Upper lobe of right lung (tissue), 1 donor: Measurements from ENCODE around the gene EMILIN3. TPM values are rescaled to one million over a fixed set of nuclear protein-coding genes. Genes with fewer than 3 reads are reported as not detected.

Source experiments
- ATAC-seq: fragments of 200-7000 bp; cut with Tn5 transposase; one replicate; pipeline ENCODE4 v1.9.1; 2020; ENCODE audit warnings: mild to moderate bottlenecking, moderate library complexity
- DNase-seq: peaks from one replicate; pipeline ENCODE4 v3.0.0-alpha.2; 2020
- H3K27ac ChIP-seq: fragments of 200-600 bp; one replicate; pipeline ENCODE4 v1.8.0; 2022
- H3K27me3 ChIP-seq: fragments of 200-600 bp; one replicate; pipeline ENCODE4 v1.8.0; 2022; ENCODE audit warnings: mild to moderate bottlenecking
- H3K36me3 ChIP-seq: fragments of 200-600 bp; one replicate; pipeline ENCODE4 v1.8.0; 2022
- H3K4me1 ChIP-seq: fragments of 200-600 bp; one replicate; pipeline ENCODE4 v1.8.0; 2022
- H3K4me3 ChIP-seq: fragments of 200-600 bp; one replicate; pipeline ENCODE4 v1.8.0; 2022; ENCODE audit warnings: mild to moderate bottlenecking
- H3K9me3 ChIP-seq: fragments of 200-600 bp; one replicate; pipeline ENCODE4 v1.8.0; 2022
- CTCF ChIP-seq: fragments of 200-600 bp; IDR thresholded peaks from one replicate; pipeline ENCODE4 v1.8.0; 2022; ENCODE audit warnings: antibody characterized with exemption
- intact Hi-C: fragments of 100-400 bp; cut with DNase I; formaldehyde crosslinking; loops from one replicate; pipeline ENCODE4 v1.11.0; 2022
- total RNA-seq: library from RNA; stranded (reverse); fragmentation: NEBNext Ultra II Directional; extraction: Animal tissue kit (Norgen Biotek cat#: 25700); gene quantifications from one replicate; pipeline ENCODE4 v1.2.1, GENCODE V29; 2021
- donor health status: DM: no; HTN: yes; CAD: no; lungs with severe emphysema.

Gene EMILIN3
- total RNA-seq, 1 donor from 2014 or later, result not detected

- H3K27me3 ChIP-seq, result no peaks in the 10 kb centered on the region
- no peak for TF ChIP-seq CTCF
- H3K4me3 ChIP-seq, result no peak overlapping the region
- no peak for DNase-seq
- ATAC-seq, result no peak
- H3K27ac ChIP-seq, result no peak overlapping the region
- H3K36me3 ChIP-seq, result peaks cover 90% of the 10 kb centered on the region
- intact Hi-C loops, result no loop called here
- H3K4me1 ChIP-seq, result no peaks in the 10 kb centered on the region
- H3K9me3 ChIP-seq, result no peaks in the 10 kb centered on the region
These were observed 42.4 kb upstream of the EMILIN3 start for GRCh38 chr20:41408986-41409385.

- Histone ChIP-seq H3K27ac (no peak overlapping the region), H3K27me3 (no peaks in the 10 kb centered on the region), H3K36me3 (peaks cover 90% of the 10 kb centered on the region), H3K4me1 (no peaks in the 10 kb centered on the region), H3K4me3 (no peak overlapping the region), H3K9me3 (no peaks in the 10 kb centered on the region)
- ATAC-seq, result no peak
- DNase-seq, result no peak
- TF ChIP-seq CTCF, result no peak
- intact Hi-C loops, result no loop called here
These were observed 41.7 kb upstream of the EMILIN3 start for GRCh38 chr20:41408156-41408794.

- intact Hi-C loops, result no loop called here
- TF ChIP-seq CTCF, result no peak
- ATAC-seq, result no peak
- Histone ChIP-seq H3K27ac (no peak overlapping the region), H3K9me3 (no peaks in the 10 kb centered on the region), H3K4me3 (no peak overlapping the region), H3K27me3 (no peaks in the 10 kb centered on the region), H3K36me3 (peaks cover 87% of the 10 kb centered on the region), H3K4me1 (no peaks in the 10 kb centered on the region)
- DNase-seq, result no peak
These were observed 41.0 kb upstream of the EMILIN3 start for GRCh38 chr20:41407607-41408006.

DNA sequence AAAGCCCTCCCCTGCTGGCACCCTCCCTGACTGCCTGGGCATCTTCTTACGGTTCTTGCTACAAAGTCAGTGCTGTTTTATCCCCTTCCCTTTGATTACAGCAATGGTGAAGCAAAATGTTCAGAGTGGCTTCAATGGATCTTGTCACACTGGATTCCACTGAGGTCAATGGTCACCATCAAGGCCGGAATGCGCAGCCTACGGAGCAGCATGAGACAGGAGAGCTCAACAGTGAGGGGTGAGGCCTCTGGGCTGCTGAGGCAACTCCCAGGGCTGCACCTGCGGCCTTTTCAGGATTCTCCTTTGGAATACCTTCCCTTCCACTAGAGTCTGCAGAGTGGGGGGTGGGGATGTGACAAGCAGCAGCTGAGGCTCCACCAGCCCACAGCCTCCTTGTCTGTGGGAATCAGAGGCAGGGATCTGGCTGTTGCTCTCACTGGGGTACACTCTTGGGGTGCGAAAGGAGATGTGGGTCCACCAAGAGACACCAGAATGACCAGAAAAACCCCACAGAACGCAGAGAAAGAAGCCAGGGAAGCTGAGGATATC lies 40.4 kb upstream of the EMILIN3 start:
- TF ChIP-seq CTCF, result no peak
- peaks cover 81% of the 10 kb centered on the region for H3K36me3 ChIP-seq
- H3K4me3 ChIP-seq, result no peak overlapping the region
- ATAC-seq (no peak), DNase-seq (no peak)
- H3K27ac ChIP-seq, result no peak overlapping the region
- H3K27me3 ChIP-seq, result no peaks in the 10 kb centered on the region
- H3K4me1 ChIP-seq, result no peaks in the 10 kb centered on the region
- intact Hi-C loops, result no loop called here
- no peaks in the 10 kb centered on the region for H3K9me3 ChIP-seq

DNA sequence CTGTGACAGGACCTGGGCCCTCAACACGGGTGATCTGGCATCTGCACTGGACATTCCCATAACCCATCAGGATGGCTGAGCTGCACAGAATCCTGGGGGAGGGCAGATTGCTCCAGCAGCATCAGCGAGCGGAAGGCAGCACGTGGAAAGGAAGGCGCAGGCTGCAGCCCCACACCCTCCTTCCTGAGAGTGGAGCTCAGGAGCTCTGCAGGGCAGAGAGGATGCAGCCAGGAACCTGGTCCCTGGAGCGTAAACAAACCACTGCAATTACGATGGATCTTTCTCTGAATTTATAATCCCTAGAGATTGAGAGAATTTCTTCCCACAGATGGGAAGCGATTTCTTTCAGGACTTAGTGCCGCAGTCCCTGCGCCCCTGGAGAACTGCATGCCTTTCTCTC lies 39.7 kb upstream of the EMILIN3 start:
- Histone ChIP-seq H3K27ac (no peak overlapping the region), H3K4me3 (no peak overlapping the region), H3K36me3 (peaks cover 75% of the 10 kb centered on the region), H3K27me3 (no peaks in the 10 kb centered on the region), H3K4me1 (no peaks in the 10 kb centered on the region), H3K9me3 (no peaks in the 10 kb centered on the region)
- intact Hi-C loops, result no loop called here
- DNase-seq (no peak), ATAC-seq (no peak)
- TF ChIP-seq CTCF, result no peak
